Activated CD4-positive, alpha-beta T cell treated with anti-CD3 and anti-CD28 coated beads for 48 hours (primary cell): Measurements from ENCODE around the gene SLC41A3.
"Not testable (repeated sequence)": the region's sequence is repeated elsewhere in the genome, so short reads cannot be mapped to it uniquely, and the experiment has no call there.

Experiments
- DNase-seq: peaks from one replicate; pipeline ENCODE4 v3.0.0-alpha.2; 2020

Gene SLC41A3

DNA sequence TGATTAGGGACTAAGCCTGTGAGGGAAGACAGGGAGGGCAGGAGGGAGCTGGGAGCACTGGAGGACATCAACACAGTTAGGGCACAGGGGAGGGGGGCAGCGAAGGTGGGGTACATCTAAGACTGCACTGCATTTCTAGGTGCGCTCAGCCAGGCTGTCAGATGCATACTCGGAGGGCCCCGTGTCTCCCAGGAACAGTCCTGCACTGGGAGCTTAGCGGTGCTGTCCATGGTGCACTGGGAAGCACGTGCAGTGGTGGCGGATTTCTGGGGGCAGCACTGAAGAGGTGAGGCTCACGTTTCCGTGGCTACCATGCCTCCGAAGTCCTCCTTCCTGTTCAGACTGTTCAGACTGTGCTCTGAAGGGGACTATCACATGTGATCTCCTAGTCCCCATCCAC, 60.5 kb downstream of the SLC41A3 start:
- no peak for DNase-seq

DNA sequence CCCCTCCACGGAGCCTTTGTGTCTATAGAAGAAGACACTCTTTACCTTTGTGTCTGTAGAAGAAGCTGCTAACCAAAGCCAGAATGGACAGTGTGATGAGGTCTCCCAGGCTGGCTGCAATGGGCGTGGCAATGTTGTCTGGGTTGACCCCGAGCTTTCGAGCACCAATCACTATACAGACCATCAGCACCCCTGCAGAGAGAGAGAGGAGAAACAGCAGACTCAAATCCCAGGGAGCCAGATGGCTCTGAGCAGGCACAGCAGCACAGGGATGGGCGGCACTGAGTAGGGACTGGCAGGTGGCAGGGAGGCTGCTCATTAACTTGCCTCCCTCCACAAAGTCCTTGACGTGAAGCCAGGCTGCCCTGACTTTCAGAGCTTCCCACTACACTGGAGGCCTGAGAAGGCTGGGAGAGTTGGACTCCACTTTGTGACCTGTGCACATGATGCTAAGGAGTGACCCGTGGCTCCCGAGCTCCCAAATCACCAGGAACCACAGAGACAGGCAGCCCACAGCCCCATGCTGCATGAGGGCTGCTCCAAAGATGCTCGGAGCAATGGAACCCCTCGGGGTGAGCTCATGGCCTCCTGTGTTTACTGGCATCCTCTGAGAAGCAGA, 61.1 kb downstream of the SLC41A3 start:
- no peak for DNase-seq

GRCh38 chr3:126021702-126022101, 62.2 kb downstream of the SLC41A3 start:
- DNase-seq, result no peak

DNA sequence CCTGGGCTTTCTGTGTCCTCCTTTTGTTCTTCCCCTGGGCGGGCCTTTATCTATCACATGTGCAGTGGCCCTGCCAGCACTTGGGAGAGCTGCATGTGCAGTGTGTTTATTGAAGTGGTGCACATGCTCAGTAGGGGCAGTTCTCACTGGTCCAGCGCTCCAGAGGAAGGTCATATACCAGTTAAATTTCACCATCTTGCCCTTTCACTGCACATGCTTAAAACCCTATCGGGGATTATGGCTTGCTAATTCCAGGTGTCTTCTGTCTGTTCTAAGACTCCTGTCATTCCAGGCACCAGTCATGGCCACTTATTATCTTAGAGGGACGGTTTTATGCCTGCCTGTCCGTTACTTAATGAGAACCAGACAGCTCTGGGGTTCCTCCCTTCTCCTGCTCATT, 62.7 kb downstream of the SLC41A3 start:
- DNase-seq, result no peak

DNA sequence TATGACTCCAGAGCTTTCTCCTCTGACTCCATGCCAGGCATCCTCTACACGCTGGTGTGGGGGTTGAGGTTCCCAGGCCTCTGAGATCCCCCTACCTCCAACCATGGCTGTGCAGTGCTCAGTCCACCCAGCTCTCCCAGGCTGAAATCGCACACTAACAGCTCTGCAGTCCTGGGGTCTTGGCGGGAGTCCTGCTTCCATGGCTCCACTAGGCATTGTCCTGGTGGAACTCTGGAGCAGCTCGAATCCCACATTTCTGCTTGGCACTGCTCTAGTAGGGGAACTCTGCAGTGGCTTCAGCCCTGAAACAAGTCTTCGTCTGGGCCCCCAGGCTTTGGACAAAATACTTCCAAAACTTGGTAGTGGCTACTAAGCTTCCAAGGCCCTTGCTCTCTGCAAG, 64.2 kb downstream of the SLC41A3 start:
- no peak for DNase-seq

GRCh38 chr3:126018995-126019394, 64.9 kb downstream of the SLC41A3 start:
- DNase-seq, result no peak

GRCh38 chr3:126018545-126018944, 65.4 kb downstream of the SLC41A3 start:
- no peak for DNase-seq

- no peak for DNase-seq
These were observed 66.6 kb downstream of the SLC41A3 start for GRCh38 chr3:126017362-126017761.

- no peak for DNase-seq
These were observed 67.3 kb downstream of the SLC41A3 start for GRCh38 chr3:126016616-126017015.

DNA sequence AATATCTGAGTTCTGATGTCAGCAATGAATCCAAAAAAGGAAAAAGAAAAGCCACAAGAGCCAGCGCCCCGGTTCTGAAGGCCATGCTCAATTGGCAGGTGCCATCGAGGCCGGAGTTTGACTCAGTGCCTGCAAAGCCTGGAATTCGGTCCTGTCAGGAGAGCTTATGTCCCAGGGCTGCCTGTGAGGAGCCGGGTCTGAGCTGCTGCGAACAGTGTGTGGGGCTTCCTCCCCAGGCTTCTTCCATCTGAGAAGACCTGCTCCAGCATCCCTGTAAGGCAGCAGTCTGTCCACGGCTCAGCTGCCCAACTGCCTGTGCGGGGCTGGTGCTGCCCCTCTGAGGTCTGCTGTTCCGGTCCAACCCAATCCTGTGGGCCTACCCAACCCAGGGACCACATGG, 68.8 kb downstream of the SLC41A3 start:
- no peak for DNase-seq

DNA sequence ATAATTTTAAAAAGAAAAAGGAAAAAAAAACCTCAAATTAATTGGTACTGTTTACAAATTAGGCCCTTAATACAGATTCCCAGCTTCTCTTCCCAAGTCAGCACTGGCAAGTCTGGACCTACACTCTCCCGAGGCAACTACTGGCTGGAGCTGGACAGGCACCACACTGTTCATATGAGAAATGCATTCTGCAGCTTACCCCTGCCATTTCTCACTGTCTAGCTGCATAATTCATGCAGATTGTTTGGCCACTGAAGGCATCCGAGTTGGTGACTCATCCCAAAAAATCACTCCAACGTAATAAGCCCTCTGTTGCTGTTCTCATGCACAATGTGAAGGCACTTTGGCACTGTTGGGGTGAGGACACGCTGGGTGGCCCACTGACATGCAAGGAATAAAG, 69.7 kb downstream of the SLC41A3 start:
- DNase-seq, result no peak

DNA sequence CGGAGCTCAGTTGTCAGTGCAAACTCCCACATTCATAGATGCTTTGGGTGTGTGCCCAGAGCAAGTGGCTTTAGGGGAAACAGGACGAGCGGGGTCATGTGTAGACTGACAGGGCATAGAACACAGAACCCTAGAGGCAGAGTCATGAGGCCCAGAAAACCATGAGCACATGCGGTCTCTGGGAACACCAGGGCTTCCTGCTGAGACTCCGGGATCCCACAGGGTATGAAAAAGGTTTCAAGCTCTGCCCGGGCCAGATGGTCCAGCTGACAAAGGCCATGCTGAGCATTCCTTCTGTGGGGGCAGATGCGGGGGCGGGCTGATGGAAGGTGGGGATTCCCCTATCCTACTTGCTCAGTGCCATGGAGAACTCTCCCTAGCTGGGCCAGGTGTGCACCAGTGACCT, 70.2 kb downstream of the SLC41A3 start:
- no peak for DNase-seq

DNA sequence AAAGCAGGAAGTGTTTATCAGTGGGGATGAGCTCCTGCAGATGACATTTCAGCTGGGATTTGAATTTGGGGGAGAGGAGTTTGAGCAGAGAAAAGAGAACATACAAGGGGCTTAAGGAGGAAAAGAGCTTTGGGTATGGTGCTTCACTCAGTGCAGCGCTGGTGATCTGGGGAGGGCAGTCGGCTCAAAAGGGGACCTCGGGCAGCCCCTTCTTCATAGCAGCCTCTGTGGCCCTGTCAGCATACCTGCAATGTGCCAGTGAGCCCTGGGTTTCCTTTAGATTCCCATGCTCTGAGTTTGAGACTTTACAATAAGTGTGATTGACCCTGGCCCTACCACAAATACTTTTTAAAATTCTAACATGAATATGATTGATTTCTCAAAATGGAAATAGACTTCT, 74.7 kb downstream of the SLC41A3 start:
- DNase-seq, result no peak

- no peak for DNase-seq
These were observed 75.7 kb downstream of the SLC41A3 start for GRCh38 chr3:126008219-126008618.

DNA sequence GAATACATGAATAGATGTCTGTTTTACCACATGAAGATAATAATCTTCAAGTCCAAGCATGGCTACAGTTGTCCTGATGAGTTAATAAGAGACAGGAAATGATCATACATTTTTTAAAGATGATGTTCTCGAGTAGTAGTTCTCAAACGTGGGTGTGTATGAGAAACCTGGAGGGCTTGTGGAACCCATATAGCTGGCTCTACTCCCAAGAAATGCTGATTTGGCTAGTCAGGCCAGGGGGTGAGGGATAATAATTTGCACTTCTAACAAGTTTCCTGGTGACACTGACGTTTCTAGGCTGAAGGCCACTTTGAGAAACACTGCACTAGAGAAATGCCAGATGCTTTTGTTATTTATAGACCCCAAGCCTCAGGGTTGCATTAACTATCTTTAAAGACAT, 78.0 kb downstream of the SLC41A3 start:
- no peak for DNase-seq

DNA sequence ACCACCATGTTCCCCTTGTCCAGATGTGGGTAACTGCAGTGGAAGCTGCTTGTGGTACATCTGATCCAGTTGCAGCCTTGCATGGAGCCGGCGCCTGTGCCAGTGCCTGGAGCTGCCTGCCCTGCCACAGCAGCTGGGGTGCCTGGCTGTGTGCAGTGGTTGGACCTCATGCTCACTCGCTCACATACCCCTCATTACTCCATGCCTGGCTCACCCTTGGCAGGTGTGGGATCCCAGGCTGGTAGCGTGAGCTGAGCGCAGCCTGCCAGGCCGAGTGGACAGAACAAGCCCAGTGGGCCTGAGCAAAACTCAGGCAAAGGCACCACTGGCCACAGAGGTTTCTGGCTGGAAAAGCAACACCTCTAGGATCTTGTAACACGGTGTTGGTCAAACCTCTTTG, 79.2 kb downstream of the SLC41A3 start:
- no peak for DNase-seq

DNA sequence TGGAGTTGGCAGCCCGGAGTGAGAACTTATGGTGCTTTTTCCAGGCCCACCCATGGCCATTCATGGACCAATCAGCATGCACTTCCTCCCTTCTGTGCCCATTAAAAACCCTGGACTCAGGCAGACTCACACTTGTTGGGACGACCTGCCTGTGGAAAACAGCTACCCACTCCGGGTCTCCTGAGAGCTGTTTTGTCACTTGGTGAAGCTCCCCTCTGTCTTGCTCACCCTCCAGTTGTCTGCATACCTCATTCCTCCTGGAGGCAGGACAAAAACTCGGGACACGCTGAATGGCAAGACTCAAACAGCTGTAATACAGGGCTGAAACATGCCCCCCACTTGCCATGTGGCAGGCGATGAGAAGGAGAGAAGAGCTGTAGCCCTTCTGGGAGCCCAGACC, 79.7 kb downstream of the SLC41A3 start:
- DNase-seq, result no peak

- DNase-seq, result no peak
These were observed 80.3 kb downstream of the SLC41A3 start for GRCh38 chr3:126003447-126004190.

DNA sequence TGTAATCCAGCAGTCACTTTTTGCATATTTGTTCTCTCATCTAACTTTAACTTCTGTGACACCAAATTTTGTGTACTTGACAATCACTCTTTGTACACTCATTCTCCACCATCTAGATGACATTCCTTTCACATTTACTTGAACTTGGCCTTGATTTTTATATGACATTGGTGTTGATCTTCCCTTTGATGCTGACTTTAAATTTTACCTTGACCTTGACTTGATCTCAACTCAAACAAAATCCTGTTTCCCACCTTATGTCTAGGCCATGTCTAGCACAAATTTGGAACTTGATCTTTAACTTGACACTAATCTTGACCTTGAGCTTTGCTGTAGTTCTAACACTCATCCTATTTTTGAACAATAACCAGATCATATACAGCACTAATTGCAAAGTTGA, 81.7 kb downstream of the SLC41A3 start:
- no peak for DNase-seq

DNA sequence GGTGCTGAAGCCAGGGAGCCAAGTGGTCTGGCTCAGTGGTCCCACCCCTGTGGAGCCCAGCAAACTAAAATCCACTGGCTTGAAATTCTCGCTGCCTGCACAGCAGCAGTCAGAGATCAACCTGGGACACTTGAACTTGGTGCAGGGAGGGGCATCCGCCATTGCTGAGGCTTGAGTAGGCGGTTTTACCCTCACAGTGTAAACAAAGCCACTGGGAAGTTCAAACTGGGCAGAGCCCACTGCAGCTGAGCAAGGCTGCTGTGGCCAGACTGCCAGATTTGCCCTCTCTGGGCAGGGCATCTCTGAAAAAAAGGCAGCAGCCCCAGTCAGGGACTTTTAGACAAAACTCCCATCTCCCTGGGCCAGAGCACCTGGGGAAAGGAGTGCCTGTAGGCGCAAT, 87.2 kb downstream of the SLC41A3 start:
- DNase-seq, result not testable (repeated sequence)

DNA sequence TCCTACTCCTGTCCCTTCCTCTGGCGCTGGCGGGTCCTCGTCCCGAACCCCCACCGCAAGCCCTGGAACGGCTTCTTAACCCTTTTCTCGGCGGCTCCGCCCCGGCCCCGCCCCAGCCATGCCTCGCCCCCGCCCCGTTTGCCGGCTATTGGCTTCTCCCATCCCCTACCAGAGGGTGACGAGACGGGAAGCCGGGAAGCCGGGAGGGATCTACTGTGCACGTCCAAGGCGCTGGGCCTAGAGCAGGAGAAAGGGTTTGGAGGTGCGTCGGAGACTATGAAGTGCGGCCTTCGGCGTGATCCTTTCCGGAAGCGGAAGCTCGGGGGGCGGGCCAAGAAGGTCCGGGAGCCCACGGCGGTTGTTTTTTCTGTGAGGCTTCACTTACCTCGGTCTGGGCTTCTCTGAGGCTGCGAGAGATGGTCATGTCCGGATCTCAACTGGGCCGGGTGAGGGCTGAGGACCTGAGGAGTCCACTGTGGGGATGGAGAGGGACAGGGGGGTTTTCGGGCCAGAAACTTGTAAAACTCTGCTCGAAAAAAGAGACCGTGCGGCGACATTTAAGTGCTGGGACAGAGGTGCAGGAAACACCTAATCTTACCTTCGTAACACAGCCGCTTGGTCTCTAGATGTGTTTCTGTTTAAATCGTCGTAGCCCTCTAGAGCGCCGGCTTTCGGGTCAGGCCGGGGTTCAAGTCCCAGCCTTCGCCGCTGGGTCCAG, 93.5 kb downstream of the SLC41A3 start:
- DNase-seq, result peak; percentile 86

DNA sequence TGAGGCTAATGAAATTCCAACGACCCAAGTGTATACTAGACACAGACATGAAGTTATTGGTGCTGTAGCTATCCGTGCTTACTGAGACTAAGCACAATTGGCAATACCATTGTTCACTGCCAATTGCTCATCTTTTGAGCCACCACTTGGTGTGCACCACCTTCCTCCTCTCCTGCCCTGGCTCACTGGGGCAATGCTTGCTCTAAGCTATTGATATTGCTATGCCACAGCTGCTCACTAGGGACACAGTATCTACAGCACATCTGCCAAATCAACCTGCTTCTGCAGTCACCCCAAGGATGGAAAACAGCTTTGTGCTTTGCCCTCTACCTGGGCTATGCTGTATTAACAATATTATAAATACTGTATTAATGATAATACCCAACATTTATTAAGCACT, 99.0 kb downstream of the SLC41A3 start:
- not testable (repeated sequence) for DNase-seq

GRCh38 chr3:125977104-125977503, 106.8 kb downstream of the SLC41A3 start:
- not testable (repeated sequence) for DNase-seq

DNA sequence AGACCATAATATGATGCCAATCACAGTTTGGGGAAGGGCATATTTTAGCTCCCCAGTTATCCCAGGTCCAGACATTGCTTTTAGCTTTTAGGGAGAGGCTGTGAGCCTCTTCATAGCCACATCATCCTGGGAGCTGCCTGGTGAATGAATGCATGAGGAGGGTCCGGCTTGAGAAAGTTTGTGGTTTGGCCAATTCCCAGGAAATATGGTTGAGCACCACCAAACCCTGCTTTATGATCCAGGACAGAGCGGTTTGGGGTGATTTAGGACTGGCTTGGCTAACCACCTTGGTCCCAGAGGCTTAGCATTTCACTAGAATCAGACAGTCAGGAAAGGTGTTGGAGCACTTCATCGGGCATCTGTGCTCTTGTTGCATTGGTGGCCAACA, 107.9 kb downstream of the SLC41A3 start:
- DNase-seq, result not testable (repeated sequence)
